VCaP (cell line): ENCODE results near the gene USP22.
"Not testable (repeated sequence)": the region's sequence is repeated elsewhere in the genome, so short reads cannot be mapped to it uniquely, and the experiment has no call there.

Experiments
- H3K27ac ChIP-seq: fragments of 450-650 bp; 2 replicates; pipeline ENCODE4 v1.5.1; 2017
- CTCF ChIP-seq: fragments of 450-650 bp; conservative IDR thresholded peaks from 2 replicates; pipeline ENCODE4 v1.5.1; 2017; ENCODE audit warnings: mild to moderate bottlenecking, moderate library complexity

The USP22 gene

GRCh38 chr17:21042458-21043295 is at the start of gene USP22:
Gene USP22, minus strand, starts transcription at chr17:21043011. Its CDS starts 176 bp downstream, at chr17:21042835.
- peak within 1 kb of the TSS; percentile 99 for H3K27ac ChIP-seq
- no peak for TF ChIP-seq CTCF

GRCh38 chr17:21090902-21091618 is 48.2 kb upstream of the USP22 start:
- H3K27ac ChIP-seq, result no peak overlapping the region
- TF ChIP-seq CTCF, result no peak

GRCh38 chr17:21089933-21090901 is 47.4 kb upstream of the USP22 start:
- H3K27ac ChIP-seq, result no peak overlapping the region
- TF ChIP-seq CTCF, result no peak

- H3K27ac ChIP-seq, result no peak overlapping the region
- no peak for TF ChIP-seq CTCF
Measured at GRCh38 chr17:21089145-21089544, 46.3 kb upstream of the USP22 start.

- no peak overlapping the region for H3K27ac ChIP-seq
- TF ChIP-seq CTCF, result no peak
Measured at GRCh38 chr17:21085707-21086106, 42.9 kb upstream of the USP22 start.

- not testable (repeated sequence) for H3K27ac ChIP-seq
Measured at GRCh38 chr17:21085280-21085679, 42.5 kb upstream of the USP22 start.

GRCh38 chr17:21082001-21082436 is 39.2 kb upstream of the USP22 start:
- no peak for TF ChIP-seq CTCF
- H3K27ac ChIP-seq, result no peak overlapping the region
